Mucosa of descending colon (tissue), 3 donors: ENCODE measurements around the gene RFK. TPM values are rescaled to one million over a fixed set of nuclear protein-coding genes. Genes with fewer than 3 reads are reported as not detected.

Source experiments
- ATAC-seq: fragments of 200-7000 bp; cut with Tn5 transposase; one replicate; pipeline ENCODE4 v1.9.1; 2020; ENCODE audit warnings: mild to moderate bottlenecking, moderate library complexity
- DNase-seq, 3 donors: peaks; one replicate each; pipeline ENCODE4 v3.0.0-alpha.2; 2020
- H3K36me3 ChIP-seq: fragments of 200-600 bp; one replicate; pipeline ENCODE4 v1.8.0; 2021; ENCODE audit warnings: low read depth, mild to moderate bottlenecking
- H3K4me1 ChIP-seq: fragments of 200-600 bp; one replicate; pipeline ENCODE4 v1.8.0; 2021; ENCODE audit warnings: low read depth, mild to moderate bottlenecking
- H3K4me3 ChIP-seq: fragments of 200-600 bp; one replicate; pipeline ENCODE4 v1.8.0; 2021; ENCODE audit warnings: mild to moderate bottlenecking
- H3K9me3 ChIP-seq: fragments of 200-600 bp; one replicate; pipeline ENCODE4 v1.8.0; 2021; ENCODE audit warnings: mild to moderate bottlenecking
- CTCF ChIP-seq: fragments of 200-600 bp; IDR thresholded peaks from one replicate; pipeline ENCODE4 v1.8.0; 2022; ENCODE audit warnings: antibody characterized with exemption, mild to moderate bottlenecking
- intact Hi-C, 2 donors: fragments of 100-400 bp; cut with DNase I in 1 of 2; cut with micrococcal nuclease in 1 of 2; formaldehyde crosslinking; loops; one replicate each; pipeline versions ENCODE4 v1.11.0 to v1.11.1; 2022; cut with DNase I, micrococcal nuclease
- total RNA-seq, 3 donors: library from RNA; stranded (reverse); fragmentation: NEBNext Ultra II Directional in 2 of 3; extraction: Animal tissue kit (Norgen Biotek cat#: 25700) in 2 of 3; gene quantifications; one replicate each; pipeline versions ENCODE4 v1.2.1 to v1.2.4, GENCODE V29; 2021 to 2023
- donor health status: DM: no; HTN: no; CAD: no; lungs with moderate emphysema.
- donor health status: DM: no; HTN: no; CAD: no.
- donor health status: DM: no; HTN: yes; CAD: no.

RFK gene
- total RNA-seq, 3 donors from 2014 or later = 55.6 to 86.2 (median 80.8) TPM

- DNase-seq (no peak), ATAC-seq (no peak)
- TF ChIP-seq CTCF = no peak
- Histone ChIP-seq H3K4me3 (no peak overlapping the region), H3K9me3 (no peaks in the 10 kb centered on the region), H3K4me1 (no peaks in the 10 kb centered on the region), H3K36me3 (no peaks in the 10 kb centered on the region)
- intact Hi-C loops = no loop called here
These were observed 52.6 kb downstream of the RFK start for GRCh38 chr9:76341616-76342015.

GRCh38 chr9:76338418-76338817 lies 55.8 kb downstream of the RFK start:
- no peaks in the 10 kb centered on the region for H3K36me3 ChIP-seq
- H3K4me3 ChIP-seq = no peak overlapping the region
- no peaks in the 10 kb centered on the region for H3K9me3 ChIP-seq
- intact Hi-C loops = no loop called here
- no peaks in the 10 kb centered on the region for H3K4me1 ChIP-seq
- no peak for TF ChIP-seq CTCF
- DNase-seq (no peak), ATAC-seq (no peak)

DNA sequence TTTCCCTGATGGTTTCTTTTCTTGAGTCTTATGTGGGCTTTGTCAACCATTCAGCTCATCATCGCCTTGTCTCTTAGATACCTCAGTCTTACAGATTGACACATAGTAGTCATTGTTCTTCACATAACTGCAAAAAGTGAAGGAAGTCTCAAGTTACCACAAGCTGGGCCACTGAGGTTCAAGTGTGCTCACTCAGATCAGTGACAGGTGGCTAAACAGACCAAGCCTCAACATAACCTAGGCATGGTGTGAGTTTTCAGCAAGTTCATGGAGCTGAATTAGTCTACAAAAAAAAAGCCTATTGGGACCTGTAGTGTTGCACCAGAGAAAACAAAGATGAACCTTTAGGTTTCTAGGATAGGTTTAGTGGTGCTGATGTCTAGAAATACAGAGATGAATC lies 58.2 kb downstream of the RFK start:
- no peak for TF ChIP-seq CTCF
- no peak for DNase-seq
- H3K36me3 ChIP-seq = no peaks in the 10 kb centered on the region
- no peaks in the 10 kb centered on the region for H3K4me1 ChIP-seq
- intact Hi-C loops = no loop called here
- H3K4me3 ChIP-seq = no peak overlapping the region
- H3K9me3 ChIP-seq = no peaks in the 10 kb centered on the region
- no peak for ATAC-seq

Other genes starting within 250 kb of the RFK start
- gene GCNT1, start 64.8 kb upstream of the RFK start, total RNA-seq = 10 to 100 TPM; 16.4 to 38.1 (median 28.1) TPM